T follicular helper cell (primary cell): ENCODE results near the gene TMEM134.
A peak's percentile ranks its signal among the peaks of the same experiment; 100 is the strongest.
"Not testable (repeated sequence)": the region's sequence is repeated elsewhere in the genome, so short reads cannot be mapped to it uniquely, and the experiment has no call there.

ENCODE experiments used
- DNase-seq: peaks from one replicate; pipeline ENCODE4 v3.0.0-alpha.2; 2020; ENCODE audit warnings: low read depth
- total RNA-seq, 2 experiments: gene quantifications; one replicate each; lab custom pipeline; 2026; lab: John Stamatoyannopoulos, UW

TMEM134 gene, protein sequence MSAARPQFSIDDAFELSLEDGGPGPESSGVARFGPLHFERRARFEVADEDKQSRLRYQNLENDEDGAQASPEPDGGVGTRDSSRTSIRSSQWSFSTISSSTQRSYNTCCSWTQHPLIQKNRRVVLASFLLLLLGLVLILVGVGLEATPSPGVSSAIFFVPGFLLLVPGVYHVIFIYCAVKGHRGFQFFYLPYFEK
- 8.5 to 20.8 reads per million in 2 experiments for total RNA-seq

DNA sequence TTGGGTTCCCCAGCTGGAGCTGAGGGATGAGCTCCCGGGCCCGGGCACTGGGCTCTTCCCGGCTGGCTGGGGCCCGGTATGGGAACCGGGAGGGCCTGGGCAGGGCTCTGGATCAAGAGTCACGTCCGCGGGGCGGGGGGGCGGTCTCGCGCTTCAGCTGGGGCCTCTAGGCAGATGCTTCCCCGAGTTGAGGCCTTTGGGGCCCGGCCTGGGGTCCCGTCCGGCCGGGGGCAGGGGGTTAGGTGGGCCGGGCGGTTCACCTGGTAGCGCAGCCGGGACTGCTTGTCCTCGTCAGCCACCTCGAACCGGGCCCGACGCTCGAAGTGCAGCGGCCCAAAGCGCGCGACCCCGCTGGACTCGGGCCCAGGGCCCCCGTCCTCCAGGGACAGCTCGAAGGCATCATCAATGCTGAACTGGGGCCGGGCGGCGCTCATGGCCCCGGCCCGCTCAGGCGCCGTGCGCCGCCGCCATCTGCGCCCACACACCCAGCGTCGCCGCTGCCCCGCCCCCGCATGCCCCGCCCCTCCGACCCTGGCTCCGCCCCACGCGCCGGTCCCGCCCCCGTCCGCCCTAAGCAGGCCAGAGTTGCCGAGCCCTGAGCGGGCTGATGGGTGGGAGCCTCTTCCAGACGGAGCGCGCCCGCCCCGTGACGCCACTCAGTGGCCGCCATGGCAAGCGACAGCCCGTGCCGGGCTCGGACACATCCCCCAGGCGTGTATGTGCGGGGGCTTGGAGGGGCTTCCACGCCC, at the start of gene TMEM134:
TSS of gene TMEM134 (minus strand) at position 493 of the 749 bp plus-strand sequence. CDS start at position 434, 59 bp downstream.
- peak; percentile 90 for DNase-seq

DNA sequence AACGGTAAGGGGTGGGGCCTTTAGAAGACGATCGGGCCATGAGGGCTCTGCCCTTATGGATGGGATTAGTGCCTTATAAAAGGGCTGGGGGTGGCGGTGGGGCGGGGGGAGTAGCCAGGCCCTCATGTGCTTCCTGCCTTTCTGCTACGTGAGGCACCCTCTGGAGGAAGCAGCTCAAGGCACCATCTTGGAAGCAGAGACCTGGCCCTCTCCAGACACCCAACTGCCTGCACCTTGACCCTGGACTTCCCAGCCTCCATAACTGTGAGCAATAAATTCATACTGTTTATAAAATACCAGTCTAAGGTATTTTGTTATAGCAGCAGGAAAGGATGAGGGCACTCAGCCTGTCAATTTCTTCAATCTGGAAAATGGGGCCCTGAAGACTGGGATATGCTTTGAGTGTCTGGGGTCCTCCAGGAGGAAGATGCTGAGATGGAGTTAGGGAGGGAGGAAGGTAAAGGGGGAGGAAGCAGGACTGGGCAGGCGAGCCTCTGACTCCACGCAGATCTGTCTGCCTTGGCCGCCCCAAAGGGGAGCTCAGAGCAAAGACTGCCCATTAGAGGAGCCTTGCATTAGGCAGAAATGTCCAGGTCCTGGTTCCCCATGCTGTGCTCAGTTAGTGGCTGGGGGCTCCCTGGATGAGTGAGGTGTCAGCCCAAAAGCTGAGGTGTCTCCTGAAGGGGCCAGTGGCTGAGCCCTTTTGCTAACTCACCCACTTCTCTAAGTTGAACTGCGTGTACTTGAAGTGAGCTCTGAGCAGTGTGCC, 48.9 kb upstream of the TMEM134 start:
- no peak for DNase-seq

DNA sequence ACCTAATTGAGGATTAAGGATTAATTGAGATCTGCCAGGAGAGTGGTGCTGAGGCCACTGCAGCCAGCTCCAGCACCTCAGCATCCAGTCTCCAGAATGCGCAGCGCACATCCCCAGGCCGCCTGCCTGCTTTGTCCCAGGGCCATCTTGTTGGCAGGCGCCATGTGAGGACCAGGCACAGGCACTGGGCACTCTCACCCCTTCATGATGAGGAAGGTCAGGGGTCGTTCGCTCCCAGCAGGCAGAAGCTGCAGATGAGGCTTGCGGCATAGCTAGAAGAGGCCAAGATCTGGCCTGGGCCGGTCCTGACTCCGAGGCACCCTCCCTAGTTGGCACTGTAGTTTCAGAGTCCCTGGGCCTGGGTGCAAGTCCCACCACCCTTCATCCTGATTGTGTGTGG, 47.8 kb upstream of the TMEM134 start:
- DNase-seq = no peak

DNA sequence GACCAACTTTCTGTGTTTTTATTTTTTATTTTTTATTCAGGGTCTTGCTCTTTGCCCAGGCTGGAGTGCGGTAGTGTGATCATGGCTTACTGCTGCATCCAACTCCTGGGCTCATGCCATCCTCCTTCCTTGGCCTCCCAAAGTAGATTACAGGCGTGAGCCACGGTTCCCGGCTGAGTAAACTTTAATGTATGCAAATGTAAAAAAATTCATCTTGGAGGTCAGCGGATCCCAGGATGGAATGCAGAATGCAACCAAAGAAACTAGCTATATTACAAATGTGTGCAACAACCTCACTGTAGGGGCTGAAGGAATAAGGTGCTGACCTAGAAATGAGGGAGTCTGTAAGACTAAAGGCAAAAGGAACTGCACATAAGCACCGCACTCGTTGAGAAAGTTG, 45.1 kb upstream of the TMEM134 start:
- DNase-seq = no peak

DNA sequence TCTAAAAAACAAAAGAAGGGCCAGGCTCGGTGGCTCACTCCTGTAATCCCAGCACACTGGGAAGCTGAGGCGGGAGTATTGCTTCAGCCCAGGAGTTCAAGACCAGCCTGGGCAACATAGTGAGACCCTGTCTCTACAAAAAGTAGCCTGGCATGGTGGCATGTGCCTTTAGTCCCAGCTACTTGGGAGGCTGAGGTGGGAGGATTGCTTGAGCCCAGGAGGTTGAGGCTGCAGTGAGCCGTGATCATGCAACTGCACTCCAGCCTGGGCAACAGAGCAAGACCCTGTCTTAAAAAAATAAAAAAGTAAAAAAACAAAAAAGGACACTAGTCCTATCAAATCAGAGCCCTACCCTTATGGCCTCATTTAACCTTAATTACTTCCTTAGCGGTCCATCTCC, 42.5 kb upstream of the TMEM134 start:
- not testable (repeated sequence) for DNase-seq

DNA sequence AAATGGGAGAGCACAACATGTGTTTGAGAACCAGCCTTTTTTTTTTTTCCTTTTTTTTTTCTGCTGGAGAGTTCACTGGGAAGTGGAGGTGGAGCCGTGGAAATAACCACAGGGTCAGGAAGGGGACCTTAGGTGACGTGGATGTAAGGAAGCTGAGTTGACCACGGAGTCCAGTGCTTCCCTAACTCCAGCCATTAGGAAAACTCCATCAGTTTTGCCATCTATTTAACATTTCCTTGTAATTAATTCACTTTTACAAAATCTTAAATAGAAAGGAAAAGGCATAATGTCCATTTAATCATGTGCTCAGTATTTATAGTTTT, 40.9 kb upstream of the TMEM134 start:
- no peak for DNase-seq

DNA sequence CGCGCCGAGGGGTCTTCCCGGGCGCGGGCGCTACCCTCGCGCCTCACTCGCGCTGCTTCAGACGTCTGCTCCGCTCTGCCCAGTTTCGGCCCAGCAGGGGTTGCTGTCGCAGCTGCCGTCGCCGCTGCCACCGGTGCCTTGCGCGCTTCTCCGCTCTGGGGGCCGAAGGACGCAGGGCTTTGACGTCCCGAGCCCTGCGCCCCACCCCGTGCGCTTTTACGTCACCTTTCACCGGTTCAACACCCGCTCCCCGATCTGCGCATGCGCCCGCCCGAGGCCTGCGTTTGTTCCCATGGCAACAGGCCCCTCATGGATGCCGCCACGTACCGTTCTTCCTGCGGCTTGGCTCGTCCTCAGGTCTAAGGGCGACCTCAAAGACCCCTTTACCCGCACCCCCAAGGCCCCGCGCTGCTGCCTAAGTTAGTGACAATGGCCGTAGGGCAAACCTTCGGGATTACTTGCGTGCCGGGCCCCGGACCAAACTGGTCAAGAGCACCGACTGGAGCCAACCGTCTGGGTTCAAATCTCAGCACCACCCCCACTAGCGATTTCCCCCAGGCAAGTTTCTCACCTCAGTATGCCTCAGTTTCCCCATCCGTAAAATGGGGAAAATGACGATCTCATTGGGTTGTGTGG, 39.6 kb upstream of the TMEM134 start:
- peak; percentile 99 for DNase-seq

DNA sequence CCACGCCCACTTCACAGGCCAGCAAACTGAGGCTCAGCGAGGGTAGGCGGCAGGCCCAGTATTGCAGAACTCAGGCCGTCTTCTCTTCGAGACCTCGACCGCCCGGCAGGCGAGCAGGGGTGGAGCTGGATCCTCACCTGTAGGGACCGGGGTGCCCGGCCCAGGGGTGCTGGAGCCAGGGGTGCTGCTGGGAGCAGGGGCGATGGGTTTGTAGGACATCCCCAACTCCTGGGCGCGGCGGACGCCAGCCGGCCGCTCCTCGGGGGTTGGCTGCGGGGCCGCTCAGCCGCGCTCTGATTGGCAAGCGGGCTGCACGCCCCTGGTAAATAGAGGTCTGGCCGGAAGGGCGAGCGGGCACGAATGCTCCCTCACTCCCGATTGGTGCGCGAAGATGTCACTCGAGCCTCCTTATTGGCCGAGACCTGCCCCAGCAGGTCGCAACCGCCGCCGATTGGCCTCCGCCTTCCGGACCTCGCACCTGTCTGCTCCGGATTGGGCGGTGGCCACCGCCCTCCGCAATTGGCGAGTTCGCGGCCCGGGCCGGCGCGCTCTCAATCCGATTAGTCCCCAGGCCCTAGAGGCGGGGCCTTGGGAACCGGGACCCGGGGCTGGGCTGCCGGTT, 38.9 kb upstream of the TMEM134 start, which contains the start of gene CDK2AP2:
TSS of gene CDK2AP2 (minus strand) at position 299 of the 622 bp plus-strand sequence. CDS start at position 219, 80 bp downstream.
- DNase-seq = peak; percentile 95

DNA sequence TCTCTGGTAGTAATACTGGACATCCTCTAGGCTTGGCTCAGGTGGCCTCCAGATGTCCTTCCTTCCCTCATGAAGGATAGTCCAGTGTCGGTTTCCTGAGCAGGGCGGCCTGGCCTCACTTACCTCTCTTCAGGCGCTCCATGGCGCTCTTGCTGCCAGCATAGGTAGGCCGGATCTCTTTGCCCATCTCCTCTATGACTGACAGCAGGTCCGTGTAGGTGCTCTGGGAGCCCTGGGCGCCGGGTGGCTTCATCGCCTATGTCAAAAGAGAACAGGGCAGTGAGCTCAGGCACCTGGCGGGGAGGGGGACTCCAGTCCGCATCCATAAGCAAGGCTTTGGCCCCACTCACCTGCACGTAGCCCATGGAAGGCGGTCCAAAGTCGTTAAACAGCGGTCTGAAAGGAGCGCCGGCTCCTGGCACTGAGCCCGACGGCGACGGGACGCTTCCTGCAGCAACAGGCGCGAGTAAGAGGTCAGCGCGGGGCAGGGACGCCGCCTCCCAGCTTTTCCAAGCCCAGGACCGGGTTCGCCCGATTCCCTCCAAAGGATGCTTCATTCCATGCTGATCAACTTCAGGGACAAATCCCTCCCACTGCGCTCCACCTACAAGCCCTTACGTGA, 38.3 kb upstream of the TMEM134 start:
- DNase-seq = no peak

DNA sequence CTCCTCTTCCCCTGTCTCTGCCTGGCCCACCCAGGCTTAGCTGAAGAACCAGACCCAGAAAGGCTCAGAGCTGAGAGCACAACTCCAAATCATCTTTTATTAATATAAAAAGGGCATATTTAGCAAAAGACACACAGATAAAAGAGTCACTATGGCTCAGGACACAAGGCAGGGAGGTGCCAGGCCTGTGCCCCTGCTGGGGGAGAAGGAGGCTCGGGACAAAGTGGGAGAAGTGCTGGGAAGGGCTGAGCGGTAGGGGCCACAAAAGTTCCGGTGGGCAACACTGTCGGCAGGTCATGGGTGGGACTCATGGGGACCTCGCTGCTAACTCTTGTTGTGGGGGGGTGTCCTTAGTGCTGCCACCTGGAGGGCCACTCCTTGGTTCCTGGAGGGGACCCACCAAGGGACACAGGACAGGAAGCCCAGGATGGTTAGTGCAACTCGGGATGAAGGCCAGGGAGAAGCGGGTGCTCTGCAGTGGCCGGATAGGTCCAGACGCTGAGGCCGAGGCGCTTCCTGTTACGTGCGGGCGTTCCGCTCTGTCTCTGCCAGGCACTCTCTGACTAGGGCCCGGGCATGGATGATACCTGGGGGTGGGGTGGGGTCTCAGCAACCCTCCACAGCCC, 37.5 kb upstream of the TMEM134 start:
- no peak for DNase-seq

DNA sequence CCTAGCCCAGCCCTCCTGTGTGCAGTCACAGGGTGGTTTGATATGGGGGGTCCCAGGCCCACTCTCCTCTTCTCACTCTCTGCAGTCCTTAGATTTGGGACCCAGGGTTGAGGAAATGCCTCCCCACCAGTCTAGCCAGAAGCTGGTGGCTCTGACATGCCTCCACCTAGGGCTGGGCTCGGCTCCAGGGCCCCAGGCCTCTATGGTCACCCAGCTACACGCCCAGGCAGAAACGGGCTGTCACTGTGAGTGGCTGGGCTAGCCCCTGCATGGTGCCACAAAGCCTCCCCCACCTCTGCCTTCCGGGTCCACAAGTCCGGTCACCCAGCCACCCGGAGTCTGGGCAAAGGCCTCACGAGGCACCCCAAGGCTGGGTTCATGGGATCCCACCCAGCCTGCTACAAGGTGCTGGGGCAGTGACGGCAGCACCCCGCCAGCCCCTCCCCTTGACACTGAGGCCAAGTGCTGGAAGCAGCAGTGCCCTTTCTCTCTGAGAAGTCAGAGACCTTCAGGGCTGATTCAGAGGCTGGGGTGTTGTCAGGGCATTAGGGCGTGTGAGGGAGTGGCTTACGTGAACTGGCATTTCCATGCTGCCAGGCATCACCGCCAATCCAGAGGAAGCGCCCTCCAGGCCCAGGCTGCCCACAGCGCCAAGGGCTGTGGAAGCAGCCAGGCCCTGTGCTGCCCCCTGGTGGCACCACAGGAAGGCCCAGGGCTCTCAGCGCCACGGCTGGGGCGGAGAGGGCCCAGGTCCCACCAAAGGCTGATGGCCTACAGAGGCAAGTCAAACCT, 36.8 kb upstream of the TMEM134 start:
- DNase-seq = peak; percentile 85

DNA sequence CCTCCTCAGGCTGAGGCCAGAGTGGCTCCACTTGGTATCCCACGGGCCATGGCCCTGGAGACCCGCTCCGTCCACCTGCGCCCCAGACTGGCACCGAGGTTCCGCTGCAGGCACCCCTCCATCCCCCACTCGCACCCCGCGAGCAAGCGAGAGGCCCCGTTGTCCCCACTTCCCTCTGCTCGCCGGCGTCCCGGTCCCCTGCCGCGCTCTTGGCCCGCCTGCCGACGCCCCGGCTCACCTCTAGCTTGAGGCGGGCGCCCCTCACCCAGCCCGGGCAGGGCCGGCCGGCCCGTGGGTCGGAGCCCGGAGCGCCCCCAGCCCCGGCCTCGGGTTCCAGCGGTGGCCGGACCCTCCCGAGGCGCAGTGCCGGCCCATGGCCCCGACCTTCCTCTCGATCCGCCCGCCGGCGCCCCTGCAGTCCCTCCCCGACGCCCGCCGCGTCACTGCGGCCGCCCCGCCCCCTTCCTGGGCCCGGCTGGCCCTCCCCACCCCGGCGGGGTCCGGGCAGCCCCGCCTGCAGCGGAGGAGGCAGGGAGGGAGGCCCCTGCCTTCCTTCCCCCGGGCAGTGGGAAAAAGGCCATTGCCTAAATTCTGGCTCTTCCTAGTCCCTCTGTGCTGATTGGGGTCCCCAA, 36.0 kb upstream of the TMEM134 start, which contains the start of gene PITPNM1:
TSS of gene PITPNM1 (minus strand) at position 414 of the 632 bp plus-strand sequence. CDS start 1,183 bp downstream, outside the sequence.
- peak; percentile 49 for DNase-seq

DNA sequence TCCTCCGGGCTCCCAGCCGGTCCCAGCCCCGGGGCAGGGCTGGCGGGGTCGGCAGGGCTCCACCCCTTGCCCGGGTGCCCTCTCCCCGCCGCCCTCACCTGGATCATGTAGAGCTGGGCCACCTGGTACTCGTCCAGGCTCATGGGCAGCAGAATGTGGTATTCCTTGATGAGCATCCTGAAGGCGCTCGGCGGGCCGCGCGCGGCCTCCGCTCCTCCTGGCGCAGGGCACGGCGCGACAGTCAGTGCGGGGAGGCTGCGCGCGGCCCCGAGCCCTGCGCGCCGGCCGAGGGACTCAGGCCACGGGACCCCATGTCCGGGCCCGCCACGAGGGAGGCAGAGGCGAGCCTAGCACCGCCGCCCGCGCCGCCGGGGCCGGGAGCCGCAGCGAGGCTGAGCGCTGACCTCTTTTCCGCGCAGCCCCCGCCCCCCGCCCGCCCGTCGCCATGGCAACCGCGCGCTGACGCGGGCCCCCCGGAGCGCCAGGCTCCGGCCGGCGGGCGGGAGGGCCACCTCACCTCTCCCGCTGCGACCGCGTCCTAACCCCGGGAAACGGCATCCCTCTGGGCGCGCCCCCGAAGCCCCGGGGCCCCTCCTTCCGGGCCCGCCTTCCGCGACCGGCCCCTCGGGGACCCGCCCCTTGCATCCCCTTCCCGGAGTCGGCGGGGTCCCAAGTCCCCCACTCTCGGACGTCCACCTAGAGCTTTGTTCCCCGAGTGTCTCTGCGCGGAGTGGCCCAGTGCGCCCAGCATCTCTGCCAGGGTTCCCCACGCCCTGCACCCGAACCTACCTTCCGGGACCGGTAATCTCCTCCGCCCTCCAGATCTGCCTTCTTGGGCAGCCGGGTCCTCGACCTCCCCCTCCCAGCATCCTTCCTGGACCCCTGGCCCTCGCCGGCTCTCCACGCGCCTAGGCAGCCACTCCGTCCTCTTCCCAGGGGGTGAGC, 35.2 kb upstream of the TMEM134 start:
- DNase-seq = no peak

DNA sequence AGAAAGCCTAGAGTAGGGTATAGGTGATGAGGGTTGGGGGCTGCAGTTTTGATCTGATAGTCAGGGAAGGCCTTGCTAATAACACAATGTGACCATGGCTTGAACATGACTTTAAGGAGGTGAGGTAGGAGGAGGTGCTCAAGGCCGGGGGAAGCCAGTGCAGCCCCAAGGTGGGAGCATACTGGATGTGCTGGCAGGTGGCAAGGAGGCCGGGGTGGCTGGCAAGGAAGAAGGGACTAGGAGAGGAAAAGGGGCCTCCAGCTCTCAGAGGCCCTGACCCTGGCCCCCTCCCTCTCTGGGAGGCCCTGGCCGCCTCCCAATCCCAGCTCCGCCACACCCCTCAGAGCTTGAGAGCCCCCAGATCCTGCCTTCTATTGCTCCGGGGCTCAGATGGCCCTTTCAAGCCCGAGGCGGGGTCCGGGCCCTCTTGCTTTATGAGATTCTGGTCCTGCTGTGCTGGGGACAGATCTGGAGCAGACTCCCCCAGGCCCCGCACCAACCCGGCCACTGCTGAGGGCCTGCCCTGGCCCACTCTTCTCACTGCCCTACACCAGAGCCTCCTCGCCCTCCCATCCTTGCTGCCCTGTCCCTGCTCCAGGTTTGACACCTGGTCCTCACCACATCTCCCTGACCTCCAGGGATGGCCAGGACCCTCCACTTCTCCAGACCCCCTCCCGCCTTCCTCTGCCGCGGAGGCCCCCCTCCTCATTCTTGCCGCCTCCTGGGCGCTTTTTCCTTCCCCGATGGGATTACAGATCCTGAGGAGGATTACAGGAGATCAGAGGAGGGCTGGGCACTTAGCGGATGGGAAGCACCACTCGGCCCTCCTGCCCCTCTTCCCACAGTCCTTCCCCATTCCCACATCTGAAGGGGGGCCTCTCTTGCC, 34.3 kb upstream of the TMEM134 start:
- no peak for DNase-seq

DNA sequence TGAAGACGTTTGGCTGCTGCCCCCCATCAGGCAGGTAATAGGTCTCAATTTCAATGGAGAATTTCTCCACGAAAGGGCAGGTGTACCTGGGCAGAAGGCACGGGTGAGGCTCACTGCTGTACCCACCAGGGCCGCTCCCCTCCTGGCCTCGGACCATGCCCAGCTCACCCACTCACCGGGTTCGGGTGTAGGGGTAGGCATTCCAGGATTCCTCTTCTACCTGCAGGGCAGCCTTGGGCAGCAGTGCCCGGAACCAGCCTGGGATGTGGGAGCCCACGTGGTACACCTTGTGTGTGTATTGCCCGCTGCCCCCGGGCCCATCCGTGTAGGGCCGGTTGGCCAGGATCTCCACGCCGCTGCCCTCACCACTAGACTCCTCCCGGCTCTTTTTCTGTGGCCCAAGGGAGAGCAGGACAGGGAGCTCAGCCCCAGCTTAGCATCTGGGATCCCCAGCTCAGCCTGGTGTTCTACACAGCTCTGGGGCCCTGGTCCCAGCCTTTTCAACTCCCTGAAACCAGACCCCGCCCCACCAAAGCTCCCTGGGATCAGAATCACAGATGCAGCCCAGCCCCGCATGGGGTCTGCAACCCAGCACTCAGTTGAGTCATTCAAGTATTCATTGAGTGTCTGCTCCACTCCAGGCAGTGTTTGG, 33.4 kb upstream of the TMEM134 start:
- DNase-seq = no peak

DNA sequence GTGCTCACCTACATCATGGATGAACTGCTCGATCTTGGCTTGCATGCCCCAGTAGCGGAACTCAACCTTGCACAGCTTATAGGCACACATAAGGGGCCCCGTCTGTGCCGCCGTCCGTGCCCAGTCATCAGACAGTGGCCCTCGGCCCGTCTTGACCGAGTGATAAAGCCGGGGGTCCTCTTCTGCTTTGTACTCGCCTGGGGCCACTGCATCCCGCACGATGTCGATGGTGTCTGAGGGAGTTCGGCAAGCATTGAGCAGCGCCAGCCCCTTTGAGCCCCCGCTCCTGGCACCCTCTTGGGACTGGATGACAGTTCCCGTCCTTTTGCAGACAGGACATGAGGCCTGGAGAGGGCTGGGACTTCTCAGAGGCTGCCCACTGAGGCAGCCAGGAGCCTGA, 32.8 kb upstream of the TMEM134 start:
- no peak for DNase-seq
